Esophagus muscularis mucosa (tissue), 4 donors: ENCODE results near the gene ALDH6A1. TPM values are rescaled to one million over a fixed set of nuclear protein-coding genes. Genes with fewer than 3 reads are reported as not detected.

ENCODE experiments used
- DNase-seq: peaks from one replicate; pipeline ENCODE4 v3.0.0-alpha.2; 2017; ENCODE audit errors: extremely low spot score
- H3K27ac ChIP-seq, 4 donors: fragments of 200-600 bp; sonication (generic); replicated peaks in 1 of 4; 1 replicate in 3 of 4; 2 replicates in 1 of 4; pipeline ENCODE4 v1.5.1; 2016 to 2019; ENCODE audit warnings: mild to moderate bottlenecking in 1 of 4
- H3K27me3 ChIP-seq, 4 donors: fragments of 200-600 bp; sonication (generic); one replicate each; pipeline versions ENCODE4 v1.5.1 to v1.6.0; 2016 to 2019
- H3K36me3 ChIP-seq, 4 donors: fragments of 200-600 bp; sonication (generic); one replicate each; pipeline ENCODE4 v1.5.1; 2016 to 2019
- H3K4me1 ChIP-seq, 4 donors: fragments of 200-600 bp; sonication (generic); one replicate each; pipeline ENCODE4 v1.5.1; 2016 to 2019
- H3K4me3 ChIP-seq, 4 donors: fragments of 200-600 bp; sonication (generic); 1 replicate in 2 of 4; 2 replicates in 2 of 4; pipeline ENCODE4 v1.5.1; 2016 to 2019; ENCODE audit warnings: mild to moderate bottlenecking in 4 of 4, moderate library complexity in 1 of 4
- H3K9me3 ChIP-seq, 4 donors: fragments of 200-600 bp; sonication (generic); 1 replicate in 3 of 4; 2 replicates in 1 of 4; pipeline ENCODE4 v1.5.1; 2016 to 2019
- CTCF ChIP-seq, 3 experiments: fragments of 200-600 bp in 2 of 3; fragments of 450-650 bp in 1 of 3; sonication (generic) in 2 of 3; IDR thresholded peaks; one replicate each; pipeline ENCODE4 v1.5.1; 2017 to 2019; ENCODE audit warnings: antibody characterized with exemption in 3 of 3, mild to moderate bottlenecking in 2 of 3, moderate library complexity in 1 of 3
- EP300 ChIP-seq: sonication (generic); formaldehyde crosslinking; IDR thresholded peaks from one replicate; pipeline ENCODE4 v1.6.1; 2017; ENCODE audit warnings: antibody characterized with exemption
- POLR2A ChIP-seq: fragments of 450-650 bp; IDR thresholded peaks from one replicate; pipeline ENCODE4 v1.6.1; 2017; ENCODE audit warnings: antibody characterized with exemption, moderate library complexity, mild to moderate bottlenecking, low read depth
- POLR2AphosphoS5 ChIP-seq, 2 donors: sonication (generic); formaldehyde crosslinking; IDR thresholded peaks; one replicate each; pipeline ENCODE4 v1.6.1; 2017; ENCODE audit warnings: antibody characterized with exemption in 2 of 2
- WGBS: methylation state at CpG from one replicate; pipeline ENCODE4 v1.1.5; 2018; 5-methylcytosine and 5-hydroxymethylcytosine counted together
- intact Hi-C: fragments of 100-400 bp; cut with DNase I; formaldehyde crosslinking; loops from one replicate; pipeline ENCODE4 v1.15.1; 2023
- total RNA-seq, 4 donors: library from RNA; depleted of rRNA; stranded (reverse); fragments of >200 nt; gene quantifications; one replicate each; pipeline versions ENCODE4 v1.1.0 to v1.2.1, GENCODE V29; 2016

Gene ALDH6A1
- total RNA-seq, 4 donors from 2014 or later = 39.6 to 81.8 (median 62.1) TPM

DNA sequence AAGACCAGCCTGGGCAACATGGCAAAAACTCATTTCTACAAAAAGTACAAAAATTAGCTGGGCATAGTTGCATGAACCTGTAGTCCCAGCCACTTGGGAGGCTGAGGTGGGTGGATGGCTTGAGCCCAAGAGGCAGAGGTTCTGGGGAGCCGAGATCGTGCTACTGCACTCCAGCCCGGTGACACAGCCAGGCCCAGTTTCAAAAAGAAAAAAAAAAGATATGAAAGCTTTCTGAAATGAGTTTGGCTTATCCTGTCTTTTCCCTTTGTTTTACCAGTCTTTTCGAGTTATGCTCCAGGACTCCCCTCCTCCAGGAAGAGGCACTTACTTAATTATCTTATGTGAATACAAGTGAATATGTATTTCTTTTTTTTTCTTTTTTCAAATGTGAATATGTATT lies 61.9 kb downstream of the ALDH6A1 start:
- intact Hi-C loops = no loop called here
- 90% methylated on average over 4 of the region's 4 CpGs for WGBS
- TF ChIP-seq CTCF (IDR thresholded peaks at IDR 0.05) (no peak), EP300 (no peak), POLR2A (no peak), POLR2AphosphoS5 (IDR thresholded peaks at IDR 0.05) (no peak)
- Histone ChIP-seq H3K36me3 (no peaks in the 10 kb centered on the region), H3K4me1 (peaks cover 11 to 23% (median 17%) of the 10 kb centered on the region in 4 donors), H3K27me3 (no peaks in the 10 kb centered on the region), H3K9me3 (no peaks in the 10 kb centered on the region), H3K27ac (no peak overlapping the region), H3K4me3 (no peak overlapping the region)
- DNase-seq = no peak

- H3K9me3 ChIP-seq = no peaks in the 10 kb centered on the region
- TF ChIP-seq POLR2AphosphoS5 (IDR thresholded peaks at IDR 0.05) = peak in 1 of 2 donors; percentile 48
- TF ChIP-seq EP300 = no peak
- 4% methylated on average over 4 of the region's 21 CpGs for WGBS
- peak overlapping the region; percentile 95 to 99 (median 98) for H3K27ac ChIP-seq
- peaks cover 11 to 23% (median 17%) of the 10 kb centered on the region in 4 donors for H3K4me1 ChIP-seq
- H3K36me3 ChIP-seq = peaks cover 0 to 4% (median 1%) of the 10 kb centered on the region in 4 donors
- peak overlapping the region; percentile 80 to 91 (median 86) for H3K4me3 ChIP-seq
- intact Hi-C loops = loop anchor here (5.0 kb wide), 2 partner anchors 67 to 132 kb away; partner anchors contain the start of genes COQ6, FAM161B and ZNF410
- no peak for DNase-seq
- H3K27me3 ChIP-seq = no peaks in the 10 kb centered on the region
Measured at GRCh38 chr14:74019408-74020137, 64.7 kb downstream of the ALDH6A1 start.

DNA sequence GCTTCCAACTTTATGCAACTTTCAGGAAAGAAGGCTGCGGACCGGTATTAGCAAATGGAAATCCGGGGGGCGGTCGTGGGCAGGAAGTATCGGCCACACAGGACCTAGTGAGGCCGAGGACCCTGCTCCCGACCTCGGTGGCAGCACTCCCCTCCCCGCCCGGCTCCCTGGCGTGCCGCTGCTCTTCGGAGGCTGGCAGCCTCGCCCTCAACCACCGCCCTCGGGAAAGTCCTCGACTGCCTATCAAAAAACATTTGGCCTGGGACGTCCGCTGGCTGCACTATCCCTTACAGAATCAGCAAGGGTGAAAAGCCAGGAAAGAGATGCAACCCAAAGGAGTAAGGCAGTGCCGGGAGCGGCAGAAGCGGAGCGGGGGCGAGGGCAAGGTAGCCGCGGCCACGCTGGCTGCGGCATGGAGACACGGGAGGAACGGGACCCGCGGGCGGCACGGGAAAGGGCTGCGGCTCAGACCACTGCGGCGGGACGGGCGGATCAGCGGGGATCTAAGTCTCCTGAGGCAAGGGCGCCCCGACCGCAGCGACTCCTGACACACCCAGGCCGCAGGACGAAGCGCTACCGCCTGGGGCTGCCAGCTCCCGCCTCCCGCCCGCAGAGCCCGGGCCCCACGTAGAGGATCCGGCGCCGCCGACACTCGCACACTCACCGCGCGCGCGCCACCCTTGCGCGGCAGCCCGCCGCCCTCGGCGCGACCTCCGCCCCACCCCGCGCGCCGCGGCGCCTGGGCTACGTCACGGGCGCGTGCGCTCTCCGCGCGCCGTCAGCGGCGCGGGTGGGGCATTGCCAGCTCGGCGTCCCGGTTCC lies 65.5 kb downstream of the ALDH6A1 start, which contains the start of the genes BBOF1 and ENTPD5:
Gene BBOF1, plus strand, starts transcription at position 764 of the 822 bp plus-strand sequence. CDS start 130 bp downstream, outside the sequence.
Gene ENTPD5, minus strand, starts transcription at position 703 of the 822 bp plus-strand sequence. CDS start 31,186 bp downstream, outside the sequence.
- Histone ChIP-seq H3K4me3 (peak within 1 kb of the TSS; percentile 80 to 91 (median 86)), H3K36me3 (peaks cover 0 to 9% (median 2%) of the 10 kb centered on the region in 4 donors), H3K9me3 (no peaks in the 10 kb centered on the region), H3K27ac (peak within 1 kb of the TSS; percentile 95 to 99 (median 98)), H3K4me1 (peaks cover 11 to 23% (median 17%) of the 10 kb centered on the region in 4 donors), H3K27me3 (no peaks in the 10 kb centered on the region)
- peak; percentile 93 for DNase-seq
- WGBS = 0% methylated on average over 9 of the region's 93 CpGs
- no peak for TF ChIP-seq EP300
- TF ChIP-seq POLR2A = peak; percentile 67
- TF ChIP-seq POLR2AphosphoS5 (IDR thresholded peaks at IDR 0.05) = peak; percentile 80 to 93
- peak in 1 of 3 experiments; percentile 19 for TF ChIP-seq CTCF (IDR thresholded peaks at IDR 0.05)
- intact Hi-C loops = loop anchor here (5.0 kb wide), 2 partner anchors 66 to 131 kb away; partner anchors contain the start of genes COQ6, FAM161B and ZNF410

- TF ChIP-seq EP300 (no peak), POLR2AphosphoS5 (IDR thresholded peaks at IDR 0.05) (no peak), POLR2A (no peak), CTCF (IDR thresholded peaks at IDR 0.05) (no peak)
- Histone ChIP-seq H3K27ac (peak overlapping the region; percentile 95 to 99 (median 98)), H3K4me1 (peaks cover 11 to 23% (median 17%) of the 10 kb centered on the region in 4 donors), H3K9me3 (no peaks in the 10 kb centered on the region), H3K36me3 (peaks cover 0 to 9% (median 2%) of the 10 kb centered on the region in 4 donors), H3K4me3 (peak overlapping the region; percentile 80 to 91 (median 86)), H3K27me3 (no peaks in the 10 kb centered on the region)
- whole genome bisulfite sequencing = 4% methylated on average over 8 of the region's 8 CpGs
- intact Hi-C loops = loop anchor here (5.0 kb wide), 2 partner anchors 66 to 131 kb away; partner anchors contain the start of genes COQ6, FAM161B and ZNF410
- no peak for DNase-seq
Measured at GRCh38 chr14:74018174-74018585, 66.1 kb downstream of the ALDH6A1 start.
